ENCODE data around the gene FGF2.
A peak's percentile ranks its signal among the peaks of the same experiment; 100 is the strongest.
"Not testable (repeated sequence)": the region's sequence is repeated elsewhere in the genome, so short reads cannot be mapped to it uniquely, and the experiment has no call there.

FGF2 gene

DNA sequence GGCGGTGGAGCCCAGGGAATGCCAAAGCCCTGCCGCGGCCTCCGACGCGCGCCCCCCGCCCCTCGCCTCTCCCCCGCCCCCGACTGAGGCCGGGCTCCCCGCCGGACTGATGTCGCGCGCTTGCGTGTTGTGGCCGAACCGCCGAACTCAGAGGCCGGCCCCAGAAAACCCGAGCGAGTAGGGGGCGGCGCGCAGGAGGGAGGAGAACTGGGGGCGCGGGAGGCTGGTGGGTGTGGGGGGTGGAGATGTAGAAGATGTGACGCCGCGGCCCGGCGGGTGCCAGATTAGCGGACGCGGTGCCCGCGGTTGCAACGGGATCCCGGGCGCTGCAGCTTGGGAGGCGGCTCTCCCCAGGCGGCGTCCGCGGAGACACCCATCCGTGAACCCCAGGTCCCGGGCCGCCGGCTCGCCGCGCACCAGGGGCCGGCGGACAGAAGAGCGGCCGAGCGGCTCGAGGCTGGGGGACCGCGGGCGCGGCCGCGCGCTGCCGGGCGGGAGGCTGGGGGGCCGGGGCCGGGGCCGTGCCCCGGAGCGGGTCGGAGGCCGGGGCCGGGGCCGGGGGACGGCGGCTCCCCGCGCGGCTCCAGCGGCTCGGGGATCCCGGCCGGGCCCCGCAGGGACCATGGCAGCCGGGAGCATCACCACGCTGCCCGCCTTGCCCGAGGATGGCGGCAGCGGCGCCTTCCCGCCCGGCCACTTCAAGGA lies at the start of gene FGF2:
Gene FGF2, plus strand, starts transcription at position 279 of the 705 bp plus-strand sequence. Its CDS starts 344 bp downstream, at position 623.
- peak; percentile 7 for DNase-seq

DNA sequence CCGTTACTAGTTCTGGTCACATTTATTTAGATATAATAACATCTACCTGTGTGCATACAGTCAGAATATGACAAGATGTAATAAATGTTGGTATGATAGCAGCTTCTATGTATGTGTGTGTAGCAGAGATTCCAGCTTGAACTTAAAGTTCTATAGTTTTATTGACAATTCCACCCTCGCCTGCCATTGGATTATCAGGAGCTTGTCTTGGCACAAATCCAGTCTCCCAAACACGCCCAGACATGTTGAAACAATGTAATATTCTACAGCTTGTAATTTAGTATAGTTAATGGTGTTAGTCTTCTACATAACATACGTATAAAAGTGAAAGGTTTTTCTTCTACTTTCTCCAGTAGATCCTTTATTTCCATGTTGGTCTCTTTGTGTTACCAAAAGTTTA lies 49.7 kb upstream of the FGF2 start:
- DNase-seq = no peak

DNA sequence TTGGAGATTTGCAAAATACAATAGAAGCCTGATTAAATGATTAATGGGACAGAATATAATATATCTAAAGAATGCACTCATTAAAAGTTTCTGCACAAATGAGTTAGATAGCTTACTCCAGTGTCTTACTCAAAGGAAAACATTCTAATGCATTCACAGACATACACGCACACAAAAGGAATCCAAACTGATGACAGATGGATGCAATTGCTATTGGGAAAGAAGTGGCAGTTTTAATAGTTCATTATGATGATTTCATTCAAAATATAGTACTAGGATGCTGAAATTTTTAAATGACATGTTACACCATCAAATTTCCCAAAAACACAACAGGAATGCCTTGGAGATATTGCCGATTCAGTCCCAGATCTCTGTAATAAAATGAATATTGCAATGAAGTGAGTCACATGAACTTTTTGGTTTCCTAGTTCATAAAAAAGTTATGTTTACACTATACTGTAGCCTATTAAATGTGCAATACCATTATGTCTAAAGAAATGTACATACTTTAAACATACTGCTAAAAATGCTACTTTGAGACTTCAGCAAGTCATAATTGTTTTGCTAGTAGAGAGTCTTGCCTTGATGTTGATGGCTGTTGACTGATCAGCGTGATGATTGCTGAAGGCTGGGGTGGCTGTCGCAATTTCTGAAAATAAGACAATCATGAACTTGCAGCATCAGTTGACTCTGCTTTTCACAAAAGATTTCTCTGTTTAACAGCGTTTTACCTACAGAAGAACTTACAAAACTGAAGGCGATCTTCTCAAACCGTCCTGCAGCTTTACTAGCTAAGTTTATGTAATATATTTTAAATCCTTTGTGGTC lies 48.6 kb upstream of the FGF2 start:
- no peak for DNase-seq

DNA sequence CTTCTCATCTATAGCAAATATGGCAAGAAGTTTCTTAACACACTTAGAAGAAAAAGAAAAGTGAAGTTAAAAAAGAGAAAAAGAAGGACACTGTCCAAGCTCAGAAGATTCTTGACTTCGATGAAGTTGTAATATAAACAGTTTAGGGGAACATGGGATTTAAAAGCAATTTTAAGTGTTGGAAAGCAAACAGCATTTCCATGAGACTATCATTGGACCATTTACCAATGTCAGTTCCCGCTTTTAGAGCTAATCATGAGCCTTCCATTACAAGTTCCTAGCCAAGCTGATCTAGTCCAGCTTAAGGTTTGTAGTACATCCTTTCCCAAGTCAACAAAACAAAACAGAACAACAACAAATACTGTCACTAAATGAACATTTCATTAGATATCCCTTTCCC lies 45.1 kb upstream of the FGF2 start:
- no peak for DNase-seq

- no peak for DNase-seq
Observed at GRCh38 chr4:122783301-122784215, 43.1 kb upstream of the FGF2 start.

GRCh38 chr4:122784261-122784660 lies 42.4 kb upstream of the FGF2 start:
- no peak for DNase-seq

DNA sequence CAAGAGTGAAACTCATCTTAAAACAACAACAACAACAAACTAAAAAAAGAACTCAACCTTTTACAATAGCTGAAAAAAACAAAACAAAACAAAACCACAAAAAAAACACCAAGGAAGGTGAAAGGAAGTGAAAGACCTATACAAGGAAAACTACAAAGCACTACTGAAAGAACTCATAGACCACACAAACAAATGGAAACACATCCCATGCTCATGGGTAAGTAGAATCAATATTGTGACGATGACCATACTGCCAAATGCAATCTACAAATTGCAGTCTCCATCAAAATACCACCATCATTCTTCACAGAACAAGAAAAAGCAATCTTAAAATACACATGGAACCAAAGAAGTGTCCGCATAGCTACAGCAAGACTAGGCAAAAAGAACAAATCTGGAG lies 41.5 kb upstream of the FGF2 start:
- DNase-seq = no peak

DNA sequence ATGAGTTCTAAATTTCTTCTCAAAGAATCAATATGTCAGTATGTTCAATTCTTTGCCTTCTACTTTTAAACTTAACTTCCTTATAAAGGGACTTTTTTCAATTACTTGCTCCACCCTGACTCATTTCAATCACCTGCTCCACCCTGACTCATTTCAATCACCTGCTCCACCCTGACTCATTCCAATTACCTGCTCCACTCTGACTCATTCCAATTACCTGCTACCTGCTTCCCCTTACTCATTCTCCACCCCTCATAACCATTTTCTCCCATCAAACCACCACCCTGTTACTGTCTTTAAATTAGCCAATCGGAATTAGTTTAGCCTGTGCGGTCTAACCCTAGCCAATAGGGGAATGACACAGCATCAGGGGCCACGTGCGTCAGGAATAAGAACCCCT lies 40.3 kb upstream of the FGF2 start:
- not testable (repeated sequence) for DNase-seq

GRCh38 chr4:122786920-122787319 lies 39.7 kb upstream of the FGF2 start:
- DNase-seq = not testable (repeated sequence)

DNA sequence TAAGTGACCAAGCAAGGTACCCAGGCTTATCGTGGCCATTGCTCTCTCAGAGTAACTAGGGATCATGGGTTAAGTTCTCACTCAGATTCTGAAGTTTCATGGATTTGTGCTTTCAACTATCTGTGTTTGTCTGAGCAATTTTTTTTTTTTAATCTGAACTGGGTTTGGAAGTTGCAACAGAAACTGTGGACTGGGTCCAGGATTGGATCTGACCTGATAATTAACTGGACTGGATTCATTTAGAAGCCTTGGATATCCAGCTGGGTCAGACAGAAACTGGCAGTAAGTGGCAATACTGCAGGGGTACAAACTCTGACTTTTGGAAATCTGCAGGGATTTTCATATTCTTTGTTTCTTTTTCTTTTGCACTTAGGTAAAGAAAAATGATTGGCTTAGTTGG lies 38.7 kb upstream of the FGF2 start:
- no peak for DNase-seq

DNA sequence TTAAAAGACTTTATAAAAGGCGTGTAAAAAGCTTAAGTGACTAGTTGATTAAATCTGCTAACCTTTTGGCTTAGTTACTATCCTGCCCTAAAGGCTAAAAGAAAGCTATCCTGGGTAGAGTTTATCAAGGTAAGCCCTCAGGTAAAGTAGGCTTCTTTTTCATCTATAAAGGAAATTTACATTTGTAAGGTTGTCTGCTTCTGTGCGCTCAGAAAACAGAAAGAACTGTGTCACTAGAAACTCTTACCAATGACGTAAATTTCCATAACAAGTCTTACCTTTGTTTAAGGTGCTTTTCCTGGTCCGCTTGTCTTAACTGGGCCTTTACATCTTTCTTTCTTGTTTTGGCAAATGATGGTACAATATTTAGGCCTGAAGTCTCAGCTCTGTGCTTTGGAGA lies 37.7 kb upstream of the FGF2 start:
- DNase-seq = no peak

DNA sequence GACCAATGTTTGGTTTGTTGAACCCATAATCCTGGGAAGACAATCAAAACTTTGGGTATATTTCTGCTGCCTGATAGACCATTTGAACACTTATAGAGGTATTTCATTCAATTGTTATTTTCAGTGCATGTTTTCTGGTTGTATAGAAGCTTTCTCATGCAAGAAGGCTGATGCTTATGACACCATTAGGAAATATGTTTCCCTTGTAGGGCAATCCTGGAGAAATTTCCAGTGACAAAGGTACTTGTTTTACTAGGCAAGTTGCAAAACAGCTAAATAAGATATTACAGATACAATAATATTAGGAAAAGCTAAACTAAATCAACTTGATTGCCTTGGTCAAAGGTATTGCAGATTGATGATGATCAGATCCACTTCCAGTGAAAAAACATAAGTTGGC lies 32.8 kb upstream of the FGF2 start:
- DNase-seq = no peak

GRCh38 chr4:122796801-122797404 lies 29.7 kb upstream of the FGF2 start:
- DNase-seq = no peak

- DNase-seq = no peak
Observed at GRCh38 chr4:122797405-122798094, 29.1 kb upstream of the FGF2 start.

DNA sequence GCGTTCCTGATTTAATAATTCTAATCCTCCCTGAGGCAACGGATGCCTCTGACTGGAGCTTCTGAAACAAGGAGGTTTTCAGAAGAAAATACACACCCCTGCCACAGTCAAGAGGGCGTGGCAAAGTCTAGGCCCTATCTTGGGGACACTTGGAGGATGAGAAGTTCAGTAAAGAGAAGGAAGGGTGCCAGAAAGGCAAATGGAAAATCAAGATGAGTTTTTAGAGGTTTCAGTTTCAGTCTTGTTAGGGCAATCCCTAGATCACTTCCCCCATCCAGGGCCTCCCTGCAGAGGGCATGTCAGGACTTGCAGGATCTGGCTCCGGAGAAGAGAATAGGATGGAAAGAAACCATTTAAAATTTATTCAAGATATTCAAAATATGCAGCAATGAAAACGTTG lies 28.5 kb upstream of the FGF2 start:
- no peak for DNase-seq

DNA sequence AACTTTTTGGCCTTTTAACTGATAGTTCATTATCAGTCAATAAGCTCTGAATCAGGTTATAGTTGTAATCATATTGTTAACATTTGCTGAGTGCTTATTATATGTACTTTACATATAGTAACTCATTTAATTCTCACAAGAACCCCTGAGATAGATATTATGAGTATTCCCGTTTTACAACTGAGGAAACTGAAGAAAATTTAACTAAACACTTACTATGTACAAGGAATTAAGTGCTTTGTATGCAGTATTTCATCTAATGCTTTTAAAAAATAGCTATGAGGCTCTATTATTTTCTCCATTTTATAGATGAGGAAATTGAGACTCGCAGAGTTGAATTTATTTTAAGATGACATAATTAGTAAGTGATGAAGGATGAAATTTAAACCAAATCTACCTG lies 27.7 kb upstream of the FGF2 start:
- no peak for DNase-seq

DNA sequence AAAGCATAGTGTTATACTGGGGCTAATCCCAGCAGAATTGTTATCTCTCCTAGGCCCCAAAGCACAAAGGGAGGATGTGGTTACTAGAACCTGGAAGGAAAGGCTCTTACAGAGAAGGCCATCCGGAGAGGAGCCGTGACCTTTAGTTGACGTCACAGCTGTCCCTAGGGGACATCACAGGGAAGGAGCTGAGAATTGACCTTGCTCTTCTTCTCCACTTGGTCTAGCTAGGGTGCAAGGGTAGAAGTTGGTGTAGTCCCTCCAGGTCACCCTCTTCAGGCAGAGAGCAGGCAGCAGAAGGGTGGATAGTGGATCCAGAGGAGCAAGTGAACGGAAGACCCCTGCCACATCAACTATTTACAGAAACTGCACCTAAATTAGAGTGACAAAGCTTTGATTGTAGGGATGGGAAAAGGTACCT lies 22.8 kb upstream of the FGF2 start:
- no peak for DNase-seq

GRCh38 chr4:122806981-122807679 lies 19.5 kb upstream of the FGF2 start:
- no peak for DNase-seq

DNA sequence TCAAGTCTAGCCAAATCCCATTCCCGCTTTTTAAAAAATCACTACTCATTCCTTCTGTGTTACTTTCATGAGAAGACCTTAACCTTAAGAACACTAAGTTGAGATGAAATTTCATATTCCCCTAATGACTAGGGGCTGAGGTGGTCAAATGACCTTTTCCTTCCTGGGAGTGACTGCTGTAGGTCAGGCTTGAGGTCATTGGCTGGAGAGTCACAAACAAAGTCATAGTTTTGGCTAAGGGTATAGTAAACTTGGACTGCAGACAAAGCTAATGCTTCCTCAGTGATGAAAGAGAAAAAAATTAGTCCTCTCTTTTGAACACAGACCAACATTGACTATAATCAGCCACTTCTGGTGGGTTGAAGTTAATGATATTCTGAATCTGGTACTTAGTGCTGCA lies 16.0 kb upstream of the FGF2 start:
- DNase-seq = no peak

GRCh38 chr4:122811781-122812180 lies 14.8 kb upstream of the FGF2 start:
- not testable (repeated sequence) for DNase-seq

DNA sequence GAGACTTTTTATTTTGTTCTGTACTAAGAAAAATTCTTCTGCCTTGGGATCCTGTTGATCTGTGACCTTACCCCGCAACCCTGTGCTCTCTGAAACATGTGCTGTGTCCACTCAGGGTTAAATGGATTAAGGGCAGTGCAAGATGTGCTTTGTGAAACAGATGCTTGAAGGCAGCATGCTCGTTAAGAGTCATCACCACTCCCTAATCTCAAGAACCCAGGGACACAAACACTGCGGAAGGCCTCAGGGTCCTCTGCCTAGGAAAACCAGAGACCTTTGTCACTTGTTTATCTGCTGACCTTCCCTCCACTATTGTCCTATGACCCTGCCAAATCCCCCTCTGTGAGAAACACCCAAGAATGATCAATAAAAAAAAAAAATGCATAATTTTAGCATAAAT lies 13.8 kb upstream of the FGF2 start:
- not testable (repeated sequence) for DNase-seq

GRCh38 chr4:122814426-122814825 lies 12.2 kb upstream of the FGF2 start:
- no peak for DNase-seq

Measured in CD4-positive, alpha-beta T cell treated with Interleukin-17A for 1 hour (primary cell).